Muscle layer of colon (tissue), 2 donors: ENCODE measurements around the gene TMEM192.

Experiments used
- H3K27ac ChIP-seq: one replicate; pipeline ENCODE4 v1.7.0; 2013; ENCODE audit warnings: low read depth, mild to moderate bottlenecking, low read length, moderate library complexity
- H3K27me3 ChIP-seq, 2 donors: one replicate each; pipeline ENCODE4 v1.7.0; 2013; ENCODE audit warnings: low read length in 2 of 2, mild to moderate bottlenecking in 2 of 2; ENCODE audit not compliant: insufficient read depth in 2 of 2, control insufficient read depth in 1 of 2
- H3K36me3 ChIP-seq: one replicate; pipeline ENCODE4 v1.7.0; 2013; ENCODE audit warnings: mild to moderate bottlenecking, low read length; ENCODE audit not compliant: insufficient read depth
- H3K4me1 ChIP-seq: one replicate; pipeline ENCODE4 v1.7.0; 2013; ENCODE audit warnings: mild to moderate bottlenecking, low read length; ENCODE audit not compliant: insufficient read depth
- H3K4me3 ChIP-seq, 2 donors: one replicate each; pipeline ENCODE4 v1.7.0; 2013; ENCODE audit warnings: low read length in 2 of 2, low read depth in 1 of 2, mild to moderate bottlenecking in 1 of 2, moderate library complexity in 1 of 2
- H3K9ac ChIP-seq: one replicate; pipeline ENCODE4 v1.7.0; 2013; ENCODE audit warnings: low read length
- H3K9me3 ChIP-seq: one replicate; pipeline ENCODE4 v1.7.0; 2013; ENCODE audit warnings: mild to moderate bottlenecking, low read length
- donor health status: abdominal sarcoma.
- donor health status: Adenocarcinoma of cecum.

The TMEM192 gene

GRCh38 chr4:165112368-165113121, at the start of gene TMEM192:
TSS of gene TMEM192 (minus strand) at chr4:165112860. CDS start at chr4:165112773, 87 bp downstream.
- Histone ChIP-seq H3K4me1 (peaks cover 5% of the 10 kb centered on the region), H3K36me3 (no peaks in the 10 kb centered on the region), H3K9ac (peak within 1 kb of the TSS; percentile 71), H3K9me3 (no peaks in the 10 kb centered on the region), H3K4me3 (peak within 1 kb of the TSS; percentile 71 to 78), H3K27ac (peak within 1 kb of the TSS; percentile 82), H3K27me3 (no peaks in the 10 kb centered on the region)

- Histone ChIP-seq H3K9me3 (no peaks in the 10 kb centered on the region), H3K9ac (no peak overlapping the region), H3K4me1 (no peaks in the 10 kb centered on the region), H3K4me3 (no peak overlapping the region), H3K27ac (no peak overlapping the region), H3K27me3 (no peaks in the 10 kb centered on the region), H3K36me3 (no peaks in the 10 kb centered on the region)
Observed at GRCh38 chr4:165158762-165159161, 46.1 kb upstream of the TMEM192 start.

- H3K9me3 ChIP-seq: no peaks in the 10 kb centered on the region
- H3K4me3 ChIP-seq: no peak overlapping the region
- no peaks in the 10 kb centered on the region for H3K36me3 ChIP-seq
- H3K27ac ChIP-seq: no peak overlapping the region
- H3K27me3 ChIP-seq: no peaks in the 10 kb centered on the region
- no peaks in the 10 kb centered on the region for H3K4me1 ChIP-seq
- no peak overlapping the region for H3K9ac ChIP-seq
Observed at GRCh38 chr4:165156906-165157305, 44.2 kb upstream of the TMEM192 start.

- no peak overlapping the region for H3K27ac ChIP-seq
- no peaks in the 10 kb centered on the region for H3K9me3 ChIP-seq
- H3K27me3 ChIP-seq: no peaks in the 10 kb centered on the region
- H3K9ac ChIP-seq: no peak overlapping the region
- no peak overlapping the region for H3K4me3 ChIP-seq
- H3K36me3 ChIP-seq: no peaks in the 10 kb centered on the region
- H3K4me1 ChIP-seq: no peaks in the 10 kb centered on the region
Observed at GRCh38 chr4:165154482-165154881, 41.8 kb upstream of the TMEM192 start.

- Histone ChIP-seq H3K36me3 (no peaks in the 10 kb centered on the region), H3K27me3 (no peaks in the 10 kb centered on the region), H3K27ac (no peak overlapping the region), H3K4me1 (no peaks in the 10 kb centered on the region), H3K9me3 (no peaks in the 10 kb centered on the region), H3K4me3 (no peak overlapping the region), H3K9ac (no peak overlapping the region)
Observed at GRCh38 chr4:165152527-165152926, 39.9 kb upstream of the TMEM192 start.

GRCh38 chr4:165151734-165152133, 39.1 kb upstream of the TMEM192 start:
- Histone ChIP-seq H3K27ac (no peak overlapping the region), H3K9me3 (no peaks in the 10 kb centered on the region)

GRCh38 chr4:165150545-165150944, 37.9 kb upstream of the TMEM192 start:
- H3K36me3 ChIP-seq: no peaks in the 10 kb centered on the region
- no peak overlapping the region for H3K9ac ChIP-seq
- H3K27ac ChIP-seq: no peak overlapping the region
- H3K9me3 ChIP-seq: no peaks in the 10 kb centered on the region
- no peaks in the 10 kb centered on the region for H3K4me1 ChIP-seq
- no peak overlapping the region for H3K4me3 ChIP-seq
- no peaks in the 10 kb centered on the region for H3K27me3 ChIP-seq

More at GRCh38 chr4:165151734-165152133, 39.1 kb upstream of the TMEM192 start:
- H3K36me3 ChIP-seq: no peaks in the 10 kb centered on the region
- no peaks in the 10 kb centered on the region for H3K4me1 ChIP-seq
- H3K4me3 ChIP-seq: no peak overlapping the region
- no peak overlapping the region for H3K9ac ChIP-seq
- no peaks in the 10 kb centered on the region for H3K27me3 ChIP-seq

GRCh38 chr4:165138843-165139242, 26.2 kb upstream of the TMEM192 start:
- Histone ChIP-seq H3K9me3 (no peaks in the 10 kb centered on the region), H3K27me3 (no peaks in the 10 kb centered on the region), H3K36me3 (no peaks in the 10 kb centered on the region), H3K4me1 (no peaks in the 10 kb centered on the region), H3K9ac (no peak overlapping the region), H3K4me3 (no peak overlapping the region), H3K27ac (no peak overlapping the region)

GRCh38 chr4:165137205-165137604, 24.5 kb upstream of the TMEM192 start:
- no peaks in the 10 kb centered on the region for H3K4me1 ChIP-seq

GRCh38 chr4:165136529-165136928, 23.9 kb upstream of the TMEM192 start:
- Histone ChIP-seq H3K4me1 (no peaks in the 10 kb centered on the region), H3K9me3 (no peaks in the 10 kb centered on the region), H3K4me3 (no peak overlapping the region), H3K27me3 (peaks cover 0 to 3% of the 10 kb centered on the region in 2 donors), H3K27ac (no peak overlapping the region), H3K36me3 (no peaks in the 10 kb centered on the region), H3K9ac (no peak overlapping the region)

More at GRCh38 chr4:165137205-165137604, 24.5 kb upstream of the TMEM192 start:
- Histone ChIP-seq H3K9me3 (no peaks in the 10 kb centered on the region), H3K27ac (no peak overlapping the region), H3K27me3 (no peaks in the 10 kb centered on the region), H3K9ac (no peak overlapping the region), H3K36me3 (no peaks in the 10 kb centered on the region), H3K4me3 (no peak overlapping the region)

- Histone ChIP-seq H3K27ac (no peak overlapping the region), H3K9me3 (no peaks in the 10 kb centered on the region), H3K9ac (no peak overlapping the region), H3K27me3 (peaks cover 0 to 4% of the 10 kb centered on the region in 2 donors), H3K4me3 (no peak overlapping the region), H3K36me3 (no peaks in the 10 kb centered on the region), H3K4me1 (no peaks in the 10 kb centered on the region)
Observed at GRCh38 chr4:165133150-165133549, 20.5 kb upstream of the TMEM192 start.

GRCh38 chr4:165131247-165131832, 18.7 kb upstream of the TMEM192 start:
- Histone ChIP-seq H3K4me1 (no peaks in the 10 kb centered on the region), H3K27ac (no peak overlapping the region), H3K9ac (no peak overlapping the region), H3K27me3 (peaks cover 0 to 4% of the 10 kb centered on the region in 2 donors), H3K36me3 (no peaks in the 10 kb centered on the region), H3K4me3 (no peak overlapping the region), H3K9me3 (no peaks in the 10 kb centered on the region)
